ENCODE data around the gene PRAC1. TPM values are rescaled to one million over a fixed set of nuclear protein-coding genes. Genes with fewer than 3 reads are reported as not detected.

Gene PRAC1
- total RNA-seq, 2 experiments from 2014 or later = not detected

- Histone ChIP-seq H2AFZ (ENCODE audit: low read length) (no peak overlapping the region), H3K9me3 (ENCODE audit: low read length) (no peaks in the 10 kb centered on the region), H4K20me1 (ENCODE audit: insufficient read depth, low read length) (no peaks in the 10 kb centered on the region), H3K9me2 (ENCODE audit: insufficient read depth, low read length) (no peaks in the 10 kb centered on the region), H3K4me2 (ENCODE audit: low read length) (no peak overlapping the region), H3K79me2 (ENCODE audit: insufficient read depth, low read depth, low read length) (no peaks in the 10 kb centered on the region), H3K4me3 (ENCODE audit: low read depth, low read length, poor library complexity, severe bottlenecking) (no peak overlapping the region), H3K4me1 (ENCODE audit: insufficient read depth, low read length, poor library complexity, severe bottlenecking) (no peaks in the 10 kb centered on the region), H3K27ac (ENCODE audit: low read depth, low read length, poor library complexity, severe bottlenecking) (no peak overlapping the region), H3K36me3 (ENCODE audit: insufficient read depth, low read length) (no peaks in the 10 kb centered on the region)
- CTCF ChIA-PET (ENCODE audit: unreplicated experiment) = no interaction called here
- TF ChIP-seq CTCF (conservative IDR thresholded peaks at IDR 0.05; ENCODE audit: low read length) (no peak), EZH2phosphoT487 (IDR thresholded peaks at IDR 0.05; ENCODE audit: borderline replicate concordance, low read depth, low read length) (no peak)
- no peak for DNase-seq (ENCODE audit: low spot score)
- POLR2A ChIA-PET = no interaction called here
- BruUV-seq (replicated peaks) = no TSS peak
- intact Hi-C loops (cut with micrococcal nuclease; ENCODE audit: unreplicated experiment) = no loop called here
These were observed 31.6 kb upstream of the PRAC1 start for GRCh38 chr17:48753794-48754499.

GRCh38 chr17:48752399-48753288, 30.3 kb upstream of the PRAC1 start:
- Histone ChIP-seq H3K4me3 (ENCODE audit: low read depth, low read length, poor library complexity, severe bottlenecking) (no peak overlapping the region), H3K27ac (ENCODE audit: low read depth, low read length, poor library complexity, severe bottlenecking) (no peak overlapping the region), H3K36me3 (ENCODE audit: insufficient read depth, low read length) (no peaks in the 10 kb centered on the region), H3K4me1 (ENCODE audit: insufficient read depth, low read length, poor library complexity, severe bottlenecking) (no peaks in the 10 kb centered on the region), H3K79me2 (ENCODE audit: insufficient read depth, low read depth, low read length) (no peaks in the 10 kb centered on the region), H3K4me2 (ENCODE audit: low read length) (no peak overlapping the region), H3K9me3 (ENCODE audit: low read length) (no peaks in the 10 kb centered on the region), H3K9me2 (ENCODE audit: insufficient read depth, low read length) (no peaks in the 10 kb centered on the region), H2AFZ (ENCODE audit: low read length) (no peak overlapping the region), H4K20me1 (ENCODE audit: insufficient read depth, low read length) (no peaks in the 10 kb centered on the region)
- DNase-seq (ENCODE audit: low spot score) = no peak
- ChIA-PET POLR2A (no interaction called here), CTCF (ENCODE audit: unreplicated experiment) (no interaction called here)
- intact Hi-C loops (cut with micrococcal nuclease; ENCODE audit: unreplicated experiment) = no loop called here
- no TSS peak for BruUV-seq (replicated peaks)
- no peak for TF ChIP-seq CTCF (conservative IDR thresholded peaks at IDR 0.05; ENCODE audit: low read length)
- TF ChIP-seq EZH2phosphoT487 (IDR thresholded peaks at IDR 0.05; ENCODE audit: borderline replicate concordance, low read depth, low read length) = no peak

Measured in OCI-LY7 (cell line).